Measurements from ENCODE around the gene ZMYM3. TPM values are rescaled to one million over a fixed set of nuclear protein-coding genes. Genes with fewer than 3 reads are reported as not detected.

The ZMYM3 gene
- total RNA-seq, 1 donor from 2014 or later: 32.1 TPM

DNA sequence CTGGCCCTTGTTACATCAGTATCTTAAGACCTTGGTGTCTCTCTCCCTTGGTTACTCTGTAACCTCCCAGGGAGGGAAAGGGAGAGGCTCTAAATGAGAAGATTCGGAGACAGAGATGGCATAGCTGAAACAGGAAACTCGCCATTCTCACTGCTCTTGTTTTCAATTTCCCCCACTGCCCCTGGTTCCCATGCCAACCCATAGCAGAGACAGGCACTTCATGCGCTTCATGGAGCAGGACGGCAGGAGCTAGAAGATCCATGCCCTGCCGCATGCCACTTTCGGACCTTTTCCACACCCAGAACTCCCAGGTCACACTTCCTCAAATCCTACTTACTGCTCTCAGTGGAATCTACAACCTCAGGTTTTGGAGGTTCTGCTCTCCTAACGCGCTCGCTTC lies 3.1 kb downstream of the ZMYM3 start:
- Mint-ChIP-seq H3K9me3 (ENCODE audit: low read depth) (no peaks in the 10 kb centered on the region), H3K36me3 (ENCODE audit: low read depth) (peaks cover 15% of the 10 kb centered on the region), H3K27ac (ENCODE audit: unreplicated experiment) (no peak overlapping the region), H3K4me1 (ENCODE audit: low read depth) (peaks cover 18% of the 10 kb centered on the region), H3K27me3 (ENCODE audit: low read depth) (no peaks in the 10 kb centered on the region), H3K4me3 (ENCODE audit: unreplicated experiment) (no peak overlapping the region)
- TF ChIP-seq, protein P1, sequence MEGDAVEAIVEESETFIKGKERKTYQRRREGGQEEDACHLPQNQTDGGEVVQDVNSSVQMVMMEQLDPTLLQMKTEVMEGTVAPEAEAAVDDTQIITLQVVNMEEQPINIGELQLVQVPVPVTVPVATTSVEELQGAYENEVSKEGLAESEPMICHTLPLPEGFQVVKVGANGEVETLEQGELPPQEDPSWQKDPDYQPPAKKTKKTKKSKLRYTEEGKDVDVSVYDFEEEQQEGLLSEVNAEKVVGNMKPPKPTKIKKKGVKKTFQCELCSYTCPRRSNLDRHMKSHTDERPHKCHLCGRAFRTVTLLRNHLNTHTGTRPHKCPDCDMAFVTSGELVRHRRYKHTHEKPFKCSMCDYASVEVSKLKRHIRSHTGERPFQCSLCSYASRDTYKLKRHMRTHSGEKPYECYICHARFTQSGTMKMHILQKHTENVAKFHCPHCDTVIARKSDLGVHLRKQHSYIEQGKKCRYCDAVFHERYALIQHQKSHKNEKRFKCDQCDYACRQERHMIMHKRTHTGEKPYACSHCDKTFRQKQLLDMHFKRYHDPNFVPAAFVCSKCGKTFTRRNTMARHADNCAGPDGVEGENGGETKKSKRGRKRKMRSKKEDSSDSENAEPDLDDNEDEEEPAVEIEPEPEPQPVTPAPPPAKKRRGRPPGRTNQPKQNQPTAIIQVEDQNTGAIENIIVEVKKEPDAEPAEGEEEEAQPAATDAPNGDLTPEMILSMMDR (IDR thresholded peaks at IDR 0.05): no peak
- no peak for DNase-seq (ENCODE audit: low spot score)

GRCh38 chrX:71245159-71245558 lies 8.8 kb downstream of the ZMYM3 start:
- peaks cover 33% of the 10 kb centered on the region for H3K36me3 Mint-ChIP-seq (ENCODE audit: low read depth)
- H3K4me3 Mint-ChIP-seq (ENCODE audit: unreplicated experiment): no peak overlapping the region
- H3K9me3 Mint-ChIP-seq (ENCODE audit: low read depth): peaks cover 6% of the 10 kb centered on the region
- no peaks in the 10 kb centered on the region for H3K27me3 Mint-ChIP-seq (ENCODE audit: low read depth)
- TF ChIP-seq, protein P1 (IDR thresholded peaks at IDR 0.05): no peak
- no peaks in the 10 kb centered on the region for H3K4me1 Mint-ChIP-seq (ENCODE audit: low read depth)
- no peak overlapping the region for H3K27ac Mint-ChIP-seq (ENCODE audit: unreplicated experiment)
- DNase-seq (ENCODE audit: low spot score): no peak

DNA sequence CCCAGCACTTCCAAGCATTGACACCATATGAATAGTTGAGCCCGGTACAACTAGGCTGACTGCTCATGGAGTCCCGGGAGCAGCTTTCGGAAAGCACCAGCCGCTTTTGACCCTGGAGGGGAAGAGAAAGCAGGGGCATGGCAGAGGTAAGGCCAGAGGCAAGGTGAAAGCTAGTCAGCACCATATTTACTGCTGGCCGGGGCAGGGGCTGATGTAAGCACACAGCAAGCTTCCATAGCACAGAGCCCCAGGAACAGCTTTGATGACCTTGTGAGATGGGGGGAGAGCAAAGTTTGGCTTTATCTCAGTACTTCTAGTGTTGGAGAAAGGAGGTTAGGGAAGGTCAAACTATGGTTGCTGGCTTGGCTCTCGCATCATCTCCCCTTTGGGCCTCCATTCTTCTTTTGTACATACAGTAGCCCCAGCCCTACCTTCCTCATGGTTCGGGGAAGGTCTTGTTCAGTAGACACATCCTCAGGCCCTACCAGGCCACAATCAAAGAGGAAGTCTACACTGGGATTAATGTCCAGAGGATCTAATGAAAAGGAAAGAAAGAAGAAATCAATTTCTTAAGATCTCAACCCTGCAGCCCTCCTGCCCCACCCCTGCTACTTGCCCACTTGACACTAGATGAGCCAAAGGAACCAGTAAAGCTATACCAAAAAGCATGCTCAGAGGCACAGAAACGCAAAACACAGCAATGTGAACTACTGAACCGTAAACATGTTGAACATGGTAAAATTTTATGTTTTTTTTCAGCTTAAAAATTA lies 9.4 kb downstream of the ZMYM3 start:
- H3K4me1 Mint-ChIP-seq (ENCODE audit: low read depth): no peaks in the 10 kb centered on the region
- H3K27ac Mint-ChIP-seq (ENCODE audit: unreplicated experiment): no peak overlapping the region

DNA sequence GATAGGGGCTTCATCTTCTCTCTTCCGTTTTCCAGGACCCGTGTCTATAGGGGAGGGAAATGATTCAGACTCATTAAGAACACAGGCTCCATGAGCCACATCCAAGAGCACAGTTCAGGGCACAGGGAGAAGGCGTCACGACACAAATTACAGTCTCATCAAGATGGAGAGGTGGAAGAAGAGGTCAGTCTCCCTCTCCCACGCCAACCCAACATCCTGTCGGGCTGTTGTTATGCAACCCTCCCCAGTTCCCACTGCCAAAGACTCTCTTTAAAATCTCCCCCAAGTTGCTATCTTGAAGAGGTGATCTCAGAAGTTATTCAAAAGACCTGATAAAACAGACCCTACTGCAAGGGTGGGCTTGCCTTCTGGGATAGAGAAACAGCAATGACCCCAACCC lies 12.6 kb downstream of the ZMYM3 start:
- Mint-ChIP-seq H3K36me3 (ENCODE audit: low read depth) (peaks cover 24% of the 10 kb centered on the region), H3K27me3 (ENCODE audit: low read depth) (no peaks in the 10 kb centered on the region), H3K4me3 (ENCODE audit: unreplicated experiment) (no peak overlapping the region), H3K27ac (ENCODE audit: unreplicated experiment) (no peak overlapping the region), H3K9me3 (ENCODE audit: low read depth) (peaks cover 10% of the 10 kb centered on the region), H3K4me1 (ENCODE audit: low read depth) (no peaks in the 10 kb centered on the region)
- TF ChIP-seq, protein P1 (IDR thresholded peaks at IDR 0.05): no peak
- no peak for DNase-seq (ENCODE audit: low spot score)

More for the DNA sequence above, 9.4 kb downstream of the ZMYM3 start:
- TF ChIP-seq, protein P1 (IDR thresholded peaks at IDR 0.05): no peak
- H3K27me3 Mint-ChIP-seq (ENCODE audit: low read depth): no peaks in the 10 kb centered on the region
- H3K36me3 Mint-ChIP-seq (ENCODE audit: low read depth): peaks cover 32% of the 10 kb centered on the region
- no peak for DNase-seq (ENCODE audit: low spot score)
- H3K9me3 Mint-ChIP-seq (ENCODE audit: low read depth): peaks cover 6% of the 10 kb centered on the region
- H3K4me3 Mint-ChIP-seq (ENCODE audit: unreplicated experiment): no peak overlapping the region

- Mint-ChIP-seq H3K36me3 (ENCODE audit: low read depth) (peaks cover 18% of the 10 kb centered on the region), H3K4me1 (ENCODE audit: low read depth) (no peaks in the 10 kb centered on the region), H3K9me3 (ENCODE audit: low read depth) (peaks cover 10% of the 10 kb centered on the region), H3K27me3 (ENCODE audit: low read depth) (no peaks in the 10 kb centered on the region), H3K27ac (ENCODE audit: unreplicated experiment) (no peak overlapping the region), H3K4me3 (ENCODE audit: unreplicated experiment) (no peak overlapping the region)
- DNase-seq (ENCODE audit: low spot score): no peak
- TF ChIP-seq, protein P1 (IDR thresholded peaks at IDR 0.05): no peak
Observed at GRCh38 chrX:71239781-71240180, 14.2 kb downstream of the ZMYM3 start.
